WTC11 (cell line): ENCODE data around the gene PRDM5. TPM values are rescaled to one million over a fixed set of nuclear protein-coding genes. Genes with fewer than 3 reads are reported as not detected.

Source experiments
- ATAC-seq: fragments of 200-7000 bp; cut with Tn5 transposase; 2 replicates; pipeline ENCODE4 v1.10.0; 2021; ENCODE audit warnings: mild to moderate bottlenecking, moderate library complexity
- CTCF ChIA-PET: fragments of 300-600 bp; sonication (Branson Sonifier 250); formaldehyde crosslinking; loops from one replicate; lab custom pipeline; 2021; ENCODE audit warnings: antibody characterized with exemption; lab: Charles Lee
- POLR2A ChIA-PET: fragments of 350-600 bp; sonication (Branson Sonifier 250); formaldehyde crosslinking; loops from one replicate; lab custom pipeline; 2021; ENCODE audit warnings: antibody characterized with exemption; lab: Charles Lee
- DNase-seq: peaks from one replicate; pipeline ENCODE4 v3.0.0; 2021; ENCODE audit warnings: low spot score
- H3K27ac Mint-ChIP-seq: 2 replicates; pipeline ENCODE4 v1.8.0; 2021; ENCODE audit warnings: mixed read lengths
- H3K27me3 Mint-ChIP-seq: 2 replicates; pipeline ENCODE4 v1.8.0; 2021; ENCODE audit warnings: low read depth, mild to moderate bottlenecking, moderate library complexity, mixed read lengths
- H3K36me3 Mint-ChIP-seq: 2 replicates; pipeline ENCODE4 v1.8.0; 2021; ENCODE audit warnings: mixed read lengths
- H3K4me1 Mint-ChIP-seq: 2 replicates; pipeline ENCODE4 v1.8.0; 2022; ENCODE audit warnings: mixed read lengths
- H3K4me3 Mint-ChIP-seq: 2 replicates; pipeline ENCODE4 v1.8.0; 2021; ENCODE audit warnings: mild to moderate bottlenecking, moderate library complexity, mixed read lengths
- H3K9me3 Mint-ChIP-seq: 2 replicates; pipeline ENCODE4 v1.8.0; 2021; ENCODE audit warnings: mixed read lengths
- AFF4 ChIP-seq: sonication (generic); formaldehyde crosslinking; IDR thresholded peaks from 2 replicates; pipeline ENCODE4 v1.8.1; 2023; ENCODE audit warnings: mild to moderate bottlenecking, missing genetic modification reagents, borderline replicate concordance
- ARID4B ChIP-seq: sonication (generic); formaldehyde crosslinking; IDR thresholded peaks from 2 replicates; pipeline ENCODE4 v1.8.0; 2023; ENCODE audit warnings: missing genetic modification reagents, mild to moderate bottlenecking, borderline replicate concordance
- ATF6 ChIP-seq: sonication (generic); formaldehyde crosslinking; IDR thresholded peaks from 2 replicates; pipeline ENCODE4 v1.8.1; 2023; ENCODE audit warnings: mild to moderate bottlenecking, missing genetic modification reagents
- CTCF ChIP-seq: fragments of 200-600 bp; IDR thresholded peaks from 2 replicates; pipeline ENCODE4 v1.8.0; 2022; ENCODE audit warnings: antibody characterized with exemption
- E2F5 ChIP-seq: sonication (generic); formaldehyde crosslinking; IDR thresholded peaks from 2 replicates; pipeline ENCODE4 v1.8.1; 2022; ENCODE audit warnings: mild to moderate bottlenecking, moderate library complexity, missing genetic modification reagents
- KAT7 ChIP-seq: sonication (generic); formaldehyde crosslinking; IDR thresholded peaks from 2 replicates; pipeline ENCODE4 v1.8.1; 2023; ENCODE audit warnings: missing genetic modification reagents, mild to moderate bottlenecking, borderline replicate concordance
- RELA ChIP-seq: sonication (generic); formaldehyde crosslinking; IDR thresholded peaks from 2 replicates; pipeline ENCODE4 v1.8.1; 2022; ENCODE audit warnings: missing genetic modification reagents, mild to moderate bottlenecking, borderline replicate concordance
- SMAD4 ChIP-seq: sonication (generic); formaldehyde crosslinking; IDR thresholded peaks from 2 replicates; pipeline ENCODE4 v1.8.0; 2022; ENCODE audit warnings: mild to moderate bottlenecking, missing genetic modification reagents
- STAT6 ChIP-seq: sonication (generic); formaldehyde crosslinking; conservative IDR thresholded peaks from 2 replicates; pipeline ENCODE4 v1.8.1; 2023; ENCODE audit warnings: mild to moderate bottlenecking, low read depth, missing genetic modification reagents, moderate library complexity
- TP53 ChIP-seq: sonication (generic); formaldehyde crosslinking; IDR thresholded peaks from 2 replicates; pipeline ENCODE4 v1.8.1; 2023; ENCODE audit warnings: mild to moderate bottlenecking, missing genetic modification reagents
- ZNF232 ChIP-seq: sonication (generic); formaldehyde crosslinking; IDR thresholded peaks from 2 replicates; pipeline ENCODE4 v1.8.0; 2022; ENCODE audit warnings: mild to moderate bottlenecking, missing genetic modification reagents
- ZNF423 ChIP-seq: fragments of 250-450 bp; sonication (Bioruptor Pico); IDR thresholded peaks from 2 replicates; pipeline ENCODE4 v2.1.2; 2022; ENCODE audit warnings: mild to moderate bottlenecking, moderate library complexity
- ZNF671 ChIP-seq: fragments of 250-450 bp; sonication (Bioruptor Pico); IDR thresholded peaks from 2 replicates; pipeline ENCODE4 v1.8.0; 2021; ENCODE audit warnings: mild to moderate bottlenecking
- total RNA-seq: library from RNA; stranded (reverse); gene quantifications from 3 replicates; pipeline ENCODE4 v1.2.3, GENCODE V29; 2021

The PRDM5 gene
- total RNA-seq, 1 experiment from 2014 or later: 47.0 TPM

- TF ChIP-seq ARID4B (CRISPR knock-in tag): no peak
- TF ChIP-seq CTCF: no peak
- no peak for TF ChIP-seq STAT6 (CRISPR knock-in tag)
- TF ChIP-seq E2F5 (CRISPR knock-in tag): no peak
- TF ChIP-seq TP53: no peak
- TF ChIP-seq ZNF232 (CRISPR knock-in tag): no peak
- TF ChIP-seq AFF4 (CRISPR knock-in tag): no peak
- TF ChIP-seq ZNF423 (CRISPR knock-in tag): no peak
- TF ChIP-seq RELA (CRISPR knock-in tag): no peak
These were observed 43.4 kb upstream of the PRDM5 start (continued) for GRCh38 chr4:120965938-120966337.

GRCh38 chr4:120964596-120964995 lies 42.1 kb upstream of the PRDM5 start:
- H3K4me3 Mint-ChIP-seq: no peak overlapping the region
- H3K36me3 Mint-ChIP-seq: no peaks in the 10 kb centered on the region
- H3K4me1 Mint-ChIP-seq: peaks cover 8% of the 10 kb centered on the region
- no peaks in the 10 kb centered on the region for H3K9me3 Mint-ChIP-seq
- peaks cover 2% of the 10 kb centered on the region; the same call in 1 of the 2 replicates for H3K27me3 Mint-ChIP-seq
- TF ChIP-seq ZNF671 (CRISPR knock-in tag): no peak
- TF ChIP-seq KAT7 (CRISPR knock-in tag): no peak
- no peak for TF ChIP-seq ATF6
- TF ChIP-seq SMAD4 (CRISPR knock-in tag): no peak
- CTCF ChIA-PET: interaction anchor here (0.8 to 1.0 kb wide), 2 partner anchors 13 to 112 kb away, joined by 3 to 4 read pairs; no protein-coding TSS in a partner anchor
- H3K27ac Mint-ChIP-seq: no peak overlapping the region
- POLR2A ChIA-PET: no interaction called here
- DNase-seq: no peak
- ATAC-seq: no peak
